Activated CD8-positive, alpha-beta memory T cell treated with anti-CD3 and anti-CD28 coated beads, Interleukin-2, amount 50 U/mL, for 1 hour (primary cell): ENCODE results near the gene OSBPL2.

Experiments
- DNase-seq: peaks from one replicate; pipeline ENCODE4 v3.0.0-alpha.2; 2020; ENCODE audit errors: extremely low read depth

The OSBPL2 gene

DNA sequence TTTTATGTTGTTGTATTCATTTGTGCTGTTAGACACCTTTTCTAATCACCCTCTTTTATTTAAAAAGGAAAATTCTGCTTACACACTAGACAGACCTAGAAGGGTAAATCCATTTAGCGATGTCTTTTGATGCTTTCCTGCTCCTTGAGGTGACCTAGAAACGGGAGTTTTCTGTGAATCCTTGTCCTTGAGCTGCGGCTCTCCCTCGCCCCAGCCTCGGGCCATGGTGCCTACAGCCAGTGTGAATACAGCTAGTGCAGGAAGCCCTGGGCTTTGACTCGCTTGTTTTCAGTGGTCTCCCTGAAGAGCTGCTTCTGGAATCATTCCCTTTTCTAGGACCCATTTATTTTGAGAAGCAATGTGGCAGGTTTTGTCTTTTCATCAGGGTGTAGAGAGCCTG lies 46.8 kb downstream of the OSBPL2 start:
- DNase-seq: no peak

GRCh38 chr20:62285722-62286121 lies 47.4 kb downstream of the OSBPL2 start:
- DNase-seq: no peak

GRCh38 chr20:62286493-62287064 lies 48.3 kb downstream of the OSBPL2 start:
- no peak for DNase-seq

- DNase-seq: no peak
These were observed 48.8 kb downstream of the OSBPL2 start for GRCh38 chr20:62287129-62287528.

- no peak for DNase-seq
These were observed 49.6 kb downstream of the OSBPL2 start for GRCh38 chr20:62287759-62288534.

DNA sequence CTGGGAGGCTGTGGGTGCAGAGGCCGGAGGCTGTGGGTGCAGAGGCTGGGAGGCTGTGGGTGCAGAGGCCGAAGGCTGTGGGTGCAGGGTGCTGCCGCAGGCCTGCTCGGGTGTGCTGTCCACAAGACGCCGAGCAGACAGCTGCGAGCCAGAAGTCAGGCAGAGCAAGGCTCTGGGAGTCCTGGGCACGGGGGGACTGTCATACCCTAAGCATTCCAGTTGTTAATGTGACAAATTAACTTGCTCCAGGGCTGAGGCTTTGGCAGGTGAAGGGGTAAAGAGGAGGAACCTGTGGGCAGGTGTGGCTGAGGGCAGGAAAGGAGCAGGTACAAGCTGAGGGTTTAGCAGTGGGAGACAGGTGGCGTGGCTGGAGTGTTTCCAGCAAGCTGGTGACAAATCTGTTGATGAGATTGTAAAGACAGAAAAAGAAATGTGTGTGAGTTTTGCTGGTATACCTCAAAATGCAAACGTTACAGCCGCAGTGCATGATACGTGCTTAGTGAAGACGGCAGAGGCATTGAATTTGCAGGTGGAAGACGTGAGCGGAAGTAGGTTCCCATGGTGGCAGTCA lies 50.3 kb downstream of the OSBPL2 start:
- DNase-seq: no peak

GRCh38 chr20:62289131-62289530 lies 50.8 kb downstream of the OSBPL2 start:
- DNase-seq: no peak

GRCh38 chr20:62289898-62290297 lies 51.6 kb downstream of the OSBPL2 start:
- no peak for DNase-seq

DNA sequence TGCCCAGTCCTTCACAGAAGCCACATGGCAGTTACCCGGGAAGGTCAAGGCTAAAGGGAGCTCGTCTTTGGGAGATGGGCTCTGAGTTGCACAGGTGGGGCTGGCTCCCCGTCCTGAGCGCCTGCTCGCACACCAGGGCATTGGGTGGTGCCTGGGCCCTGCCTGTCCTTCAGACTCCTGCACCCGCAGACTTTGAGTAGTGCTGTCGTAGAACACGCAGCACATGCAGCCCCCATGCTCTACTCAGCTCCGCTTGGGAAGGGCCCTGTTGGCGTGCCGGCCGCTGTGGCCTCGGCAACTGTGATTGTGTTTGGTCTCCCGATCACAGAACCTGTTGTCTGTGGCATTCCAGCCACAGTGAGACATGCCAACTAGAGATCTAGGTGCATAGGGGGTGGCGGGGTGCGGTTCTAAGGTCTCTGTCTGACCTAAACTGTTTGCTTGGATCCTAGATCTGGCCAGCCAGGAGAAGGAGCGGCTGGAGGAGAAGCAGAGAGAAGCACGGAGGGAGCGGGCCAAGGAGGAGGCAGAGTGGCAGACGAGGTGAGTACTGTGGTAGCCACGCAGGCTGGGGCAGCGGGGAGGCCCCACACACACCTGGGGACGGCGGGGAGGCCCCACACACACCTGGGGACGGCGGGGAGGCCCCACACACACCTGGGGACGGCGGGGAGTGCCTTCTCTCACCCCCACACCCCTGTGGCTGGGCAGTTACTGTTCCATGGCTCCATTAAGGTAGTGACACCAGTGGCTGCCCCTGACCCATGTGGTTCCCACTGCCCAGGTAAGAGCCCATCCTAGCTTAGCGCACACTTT lies 53.1 kb downstream of the OSBPL2 start:
- no peak for DNase-seq

- no peak for DNase-seq
These were observed 53.8 kb downstream of the OSBPL2 start for GRCh38 chr20:62292108-62292507.

GRCh38 chr20:62293111-62293784 lies 54.9 kb downstream of the OSBPL2 start:
- DNase-seq: no peak

- no peak for DNase-seq
These were observed 55.6 kb downstream of the OSBPL2 start for GRCh38 chr20:62293946-62294345.

DNA sequence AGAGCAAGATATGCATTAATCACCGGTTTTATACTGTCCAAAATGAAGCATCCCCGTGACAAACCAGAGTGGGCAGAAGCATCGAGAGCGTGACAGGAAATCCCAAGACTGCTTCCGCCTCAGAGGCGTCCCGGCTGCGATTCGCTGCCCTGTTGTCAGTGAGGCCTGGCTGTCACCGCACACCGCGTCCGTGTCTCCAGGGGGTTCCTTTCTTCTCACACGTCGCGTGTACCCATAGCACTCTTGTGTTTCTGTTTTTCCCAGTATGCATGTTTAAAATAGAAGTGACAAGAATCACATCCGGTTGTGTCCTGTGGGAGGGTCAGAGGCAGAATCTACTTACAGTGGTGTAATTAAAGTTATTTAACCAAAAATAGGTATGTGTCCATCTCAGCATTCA lies 56.2 kb downstream of the OSBPL2 start:
- no peak for DNase-seq

GRCh38 chr20:62296724-62297448 lies 58.6 kb downstream of the OSBPL2 start:
- no peak for DNase-seq

- DNase-seq: no peak
These were observed 59.3 kb downstream of the OSBPL2 start for GRCh38 chr20:62297449-62298227.

- DNase-seq: no peak
These were observed 60.4 kb downstream of the OSBPL2 start for GRCh38 chr20:62298577-62299249.

DNA sequence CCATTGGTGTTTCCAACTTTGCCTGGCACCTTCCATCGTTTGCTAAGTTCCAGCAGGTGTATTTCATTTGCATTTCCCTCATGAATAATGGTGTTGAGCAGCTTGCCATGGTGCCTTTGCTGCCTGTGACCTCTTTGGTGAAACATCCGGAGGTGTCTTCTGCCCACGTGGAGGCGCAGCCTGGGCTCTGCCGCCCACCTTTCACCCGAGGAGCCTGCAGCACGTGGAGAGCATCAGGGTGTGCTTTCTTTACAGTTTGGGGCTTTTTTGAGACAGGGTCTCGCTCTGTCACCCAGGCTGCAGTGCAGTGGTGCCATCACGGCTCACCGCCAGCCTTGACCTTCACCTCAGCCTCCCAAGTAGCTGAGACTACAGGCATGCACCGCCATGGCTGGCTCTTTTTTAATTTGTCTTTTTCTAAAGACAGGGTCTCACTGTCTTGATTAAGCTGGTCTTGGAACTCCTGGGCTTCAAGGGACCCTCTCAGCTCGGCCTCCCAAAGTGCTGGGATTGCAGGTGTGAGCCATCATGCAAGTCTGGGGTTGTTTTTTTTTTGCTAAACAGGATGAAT lies 61.4 kb downstream of the OSBPL2 start:
- no peak for DNase-seq

DNA sequence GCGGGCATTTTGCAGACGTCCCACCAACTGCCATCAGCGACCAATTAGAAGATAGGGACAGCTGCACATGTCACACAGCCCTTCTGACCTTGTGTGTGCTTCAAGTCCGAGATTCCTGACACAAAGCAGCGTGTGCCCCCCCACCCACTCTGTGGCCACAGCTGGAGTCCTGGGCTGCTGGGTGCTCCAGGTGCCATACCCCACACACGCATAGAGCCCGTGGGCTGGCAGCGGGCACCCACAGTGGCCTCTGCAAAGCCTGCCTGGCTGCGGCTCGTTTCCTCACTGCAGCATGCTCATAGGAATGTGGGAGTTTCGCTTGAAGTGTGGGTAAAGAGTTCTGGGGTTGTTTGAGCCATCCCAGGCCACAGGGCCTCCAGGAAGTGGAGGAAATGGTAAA lies 62.0 kb downstream of the OSBPL2 start:
- no peak for DNase-seq

GRCh38 chr20:62301111-62301668 lies 62.9 kb downstream of the OSBPL2 start:
- no peak for DNase-seq
